Stimulated activated CD4-positive, alpha-beta T cell treated with anti-CD3 and anti-CD28 coated beads, Interleukin-15, amount 100 ng/mL, for 24 hours (primary cell): ENCODE results near the gene MAD1L1.
A peak's percentile ranks its signal among the peaks of the same experiment; 100 is the strongest.

Source experiments
- DNase-seq: peaks from one replicate; pipeline ENCODE4 v3.0.0-alpha.2; 2020

The MAD1L1 gene

DNA sequence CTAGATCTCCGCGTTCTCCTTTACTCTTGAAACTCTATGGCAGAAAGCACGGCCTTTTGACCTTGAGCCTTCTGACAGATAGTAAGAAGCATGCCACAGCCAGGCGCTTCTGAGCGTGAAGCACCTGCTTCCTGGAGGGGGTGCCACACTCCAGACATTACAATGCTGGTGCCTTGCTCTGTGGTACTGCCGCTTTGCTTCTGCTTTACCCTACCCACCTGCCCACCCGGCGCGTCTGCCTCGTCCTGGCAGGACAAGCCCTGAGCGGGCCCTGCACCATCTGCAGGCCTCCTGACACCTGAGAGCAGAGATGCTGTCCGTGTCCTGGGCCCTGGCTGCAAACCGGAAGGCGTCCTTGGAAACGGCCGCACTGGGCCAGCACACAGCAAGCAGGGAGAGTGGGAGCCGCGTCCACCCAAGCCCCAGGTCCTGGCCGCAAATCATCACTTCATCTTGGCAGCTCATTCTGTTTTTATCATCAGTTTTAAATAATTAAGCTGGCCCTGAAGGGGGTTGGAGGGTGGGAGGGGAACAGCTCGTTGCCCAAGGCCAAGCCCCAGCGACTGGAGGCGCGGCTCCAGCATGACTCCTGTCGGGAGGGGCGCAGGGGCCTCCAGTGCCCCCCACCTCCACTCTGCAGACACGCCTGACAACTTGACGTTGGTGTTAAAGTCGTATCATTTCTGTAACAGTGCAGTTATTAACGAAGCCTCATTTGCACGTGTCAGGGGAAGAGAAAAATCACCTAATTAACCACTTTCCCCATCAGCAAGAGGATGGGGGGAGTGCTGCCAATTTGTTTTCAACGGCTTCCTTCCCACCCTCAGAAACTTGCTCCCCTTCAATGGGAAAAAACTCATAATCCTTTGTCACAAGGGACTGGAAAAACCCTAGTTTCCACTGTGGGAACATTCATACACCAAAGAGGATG is 132.2 kb downstream of the MAD1L1 start:
- DNase-seq: peak; percentile 35

DNA sequence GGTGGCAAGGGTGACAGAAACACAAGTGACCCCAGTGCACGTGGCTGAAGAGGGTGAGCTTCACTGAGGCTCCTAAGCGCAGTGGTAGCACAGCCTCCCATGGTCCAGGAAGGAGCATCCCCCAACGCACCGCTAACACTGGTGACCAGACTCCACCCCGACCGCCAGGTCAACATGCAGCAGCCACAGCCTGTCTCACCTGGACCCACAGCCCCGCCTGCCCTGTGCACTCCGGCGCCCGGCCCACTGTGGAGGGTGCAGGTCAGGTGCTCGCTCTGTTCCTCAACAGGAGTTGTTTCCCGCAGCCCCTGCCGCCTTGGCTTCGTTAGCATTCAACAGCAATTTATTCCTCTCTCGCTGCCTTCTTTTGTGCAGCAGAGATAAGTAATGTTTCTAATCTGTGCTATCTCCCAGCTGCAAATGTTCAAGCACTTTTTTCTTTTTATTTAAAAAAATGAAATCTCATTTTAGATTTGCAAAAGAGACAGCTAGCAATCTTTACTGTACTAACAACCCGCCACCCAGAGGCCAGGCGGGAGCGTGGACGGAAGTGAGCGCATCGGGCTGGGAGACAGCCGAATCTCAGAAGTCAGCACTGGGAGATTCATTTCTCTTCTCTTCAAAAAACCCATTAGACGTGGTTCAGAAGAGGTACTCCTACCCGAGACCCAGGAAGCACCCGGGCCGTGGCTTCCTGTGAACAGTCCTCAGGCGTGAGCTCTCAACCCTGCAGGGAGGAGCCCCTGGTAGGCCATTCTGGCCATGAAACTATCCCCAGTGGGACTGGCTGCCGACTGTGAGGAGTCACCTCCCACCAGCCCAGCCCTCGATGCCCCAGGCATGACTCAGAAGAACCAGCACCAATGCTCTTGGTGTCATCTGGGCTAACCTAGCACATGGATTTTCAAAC is 133.4 kb downstream of the MAD1L1 start:
- peak; percentile 58 for DNase-seq

DNA sequence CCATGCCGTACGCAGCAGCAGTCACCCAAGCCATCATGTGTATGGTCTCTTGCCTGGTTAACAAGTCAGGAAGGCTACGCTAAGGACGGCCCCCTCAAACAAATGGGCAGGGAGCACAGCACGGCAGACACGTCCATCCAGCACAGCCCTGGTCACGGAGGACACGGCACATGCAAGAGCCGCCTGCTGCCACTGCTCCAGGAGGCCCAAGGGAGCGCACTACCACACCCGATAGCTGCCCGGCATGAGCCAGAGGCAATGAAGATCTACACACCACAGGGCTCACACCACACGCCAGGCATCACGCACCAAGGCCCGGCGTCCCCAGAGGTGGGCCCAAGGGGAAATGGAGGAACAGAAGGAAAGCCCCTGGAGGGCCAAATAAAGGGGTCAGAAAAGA is 134.2 kb downstream of the MAD1L1 start:
- no peak for DNase-seq

DNA sequence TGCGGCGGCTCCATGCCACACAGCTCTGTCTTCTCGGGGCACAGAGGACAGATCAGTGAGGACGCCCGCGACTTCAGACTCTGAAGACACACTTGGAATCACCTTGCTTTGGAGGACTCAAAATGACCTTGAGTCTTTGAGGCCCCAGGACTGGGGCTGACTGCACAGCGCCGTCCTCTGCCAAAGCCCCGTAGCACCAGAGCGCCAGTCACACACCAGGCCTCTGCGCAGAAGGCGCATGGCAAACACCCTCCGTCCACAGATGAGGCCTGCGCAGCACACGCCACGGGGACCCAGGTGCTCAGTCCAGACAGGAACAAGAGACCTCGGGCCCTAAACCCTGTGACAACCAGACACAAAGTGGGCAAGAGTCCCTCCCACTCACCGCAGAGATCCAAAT is 134.7 kb downstream of the MAD1L1 start:
- DNase-seq: no peak

DNA sequence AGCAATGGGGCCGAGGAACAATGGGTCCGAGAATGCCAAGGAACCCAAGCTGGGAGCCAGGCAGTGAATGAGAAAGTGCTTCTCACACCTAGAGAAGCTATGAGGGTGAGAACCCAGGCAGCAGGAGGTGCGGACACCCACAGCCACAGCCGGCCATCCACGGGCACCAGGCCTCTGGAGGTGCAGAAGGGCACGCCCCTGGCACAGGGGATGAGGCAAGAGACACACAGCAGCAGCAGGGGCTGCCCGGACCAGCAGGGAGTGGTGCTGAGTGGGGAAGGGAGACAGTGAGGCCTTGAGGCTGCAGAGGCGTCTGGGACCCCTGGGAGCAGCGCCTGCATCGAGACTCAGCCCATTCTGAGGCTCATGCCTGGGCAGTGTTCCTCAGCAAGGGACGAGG is 135.3 kb downstream of the MAD1L1 start:
- DNase-seq: no peak

DNA sequence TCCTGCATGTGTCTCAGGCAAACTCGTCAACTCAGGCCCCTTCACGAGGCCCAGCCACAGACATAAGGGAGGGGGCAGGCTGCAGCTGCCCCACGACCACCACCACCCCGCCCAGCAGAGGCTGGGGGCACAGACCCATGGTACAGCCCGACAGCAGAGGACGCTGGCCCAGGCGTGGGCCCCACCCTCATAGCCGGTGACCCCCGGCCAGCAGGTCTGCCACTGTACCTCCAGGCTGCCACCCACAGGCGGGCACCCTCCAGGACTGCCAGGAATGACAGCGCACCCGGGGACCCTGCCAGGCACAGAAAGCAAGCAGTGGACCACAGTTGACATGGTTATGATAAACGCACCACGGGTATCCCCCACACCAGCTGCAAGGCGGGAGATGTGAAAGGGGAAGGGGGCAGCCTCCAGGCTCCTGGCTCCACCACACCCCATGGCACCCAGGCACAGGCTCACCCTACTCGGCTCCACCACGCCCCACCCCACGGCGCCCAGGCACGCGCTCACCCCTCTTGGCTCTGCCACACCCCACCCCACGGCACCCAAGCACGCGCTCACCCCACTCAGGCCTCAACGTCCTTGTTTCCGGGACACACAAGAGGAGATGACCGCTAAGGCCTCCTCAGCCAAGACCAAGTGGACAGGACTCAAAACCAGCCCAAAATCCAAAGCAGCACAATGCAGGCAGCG is 135.9 kb downstream of the MAD1L1 start:
- no peak for DNase-seq

DNA sequence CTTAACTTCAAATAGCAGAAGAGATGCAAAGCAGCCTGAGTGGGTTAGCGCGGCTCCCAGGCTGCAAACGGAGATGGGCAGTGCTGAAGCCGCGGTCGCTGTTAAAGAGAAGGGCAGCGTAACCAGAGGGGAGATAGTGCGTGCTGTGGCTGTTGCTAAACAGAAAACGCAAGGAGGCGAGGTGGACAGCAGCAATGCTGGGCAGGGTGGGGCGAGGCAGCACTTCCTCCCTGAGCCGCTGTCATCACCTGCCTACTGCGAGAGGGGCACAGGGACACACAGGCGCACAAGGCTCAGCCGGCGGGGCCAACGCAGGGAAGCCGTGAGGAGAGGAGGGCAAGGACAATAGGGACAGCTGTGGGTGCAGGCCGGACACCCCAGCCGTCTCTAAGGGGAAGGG is 137.3 kb downstream of the MAD1L1 start:
- DNase-seq: no peak

DNA sequence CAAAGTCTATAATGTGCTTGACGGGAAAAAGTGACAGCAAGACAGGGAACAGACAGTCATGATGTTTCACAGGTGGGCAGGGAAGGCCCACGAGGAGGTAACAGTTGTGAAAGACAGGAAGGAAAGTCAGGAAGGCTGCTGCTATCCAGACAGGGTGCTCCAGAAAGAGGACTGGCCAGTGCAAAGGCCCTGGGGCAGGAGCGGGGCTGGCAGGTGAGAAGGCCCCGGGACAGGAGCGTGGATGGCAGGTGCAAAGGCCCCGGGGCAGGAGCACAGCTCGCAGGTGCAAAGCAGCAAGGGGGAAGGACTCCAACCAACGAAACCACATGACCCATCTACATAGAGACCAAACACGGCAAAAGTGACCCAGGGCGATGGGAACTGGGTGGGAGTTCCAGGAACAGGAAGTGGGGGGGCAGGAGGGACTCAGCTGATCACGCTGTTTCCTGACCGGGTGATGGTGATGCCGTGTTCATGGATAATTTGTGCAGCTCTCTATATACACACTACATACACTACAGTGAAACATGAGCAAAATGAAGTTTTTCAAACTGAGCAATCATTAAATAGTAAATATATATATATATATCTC is 138.2 kb downstream of the MAD1L1 start:
- DNase-seq: no peak

DNA sequence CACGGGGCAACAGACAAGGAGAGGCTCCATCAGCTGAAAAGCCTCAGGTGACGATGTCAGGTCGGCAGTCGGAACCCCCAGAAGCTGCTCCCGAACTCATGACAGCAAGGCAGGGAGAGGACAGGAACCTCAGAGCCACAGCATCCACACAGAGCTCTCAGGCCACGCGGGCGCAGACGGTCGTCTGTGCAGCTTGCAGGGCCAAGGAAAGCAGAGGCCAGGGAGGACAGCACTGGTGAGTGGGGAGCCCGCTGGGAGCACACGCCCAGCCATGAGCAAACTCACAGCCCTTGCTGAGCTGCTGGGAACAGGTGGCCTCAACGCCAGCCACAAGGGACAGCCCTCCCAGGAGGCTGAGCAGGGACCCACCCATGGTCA is 138.9 kb downstream of the MAD1L1 start:
- no peak for DNase-seq

DNA sequence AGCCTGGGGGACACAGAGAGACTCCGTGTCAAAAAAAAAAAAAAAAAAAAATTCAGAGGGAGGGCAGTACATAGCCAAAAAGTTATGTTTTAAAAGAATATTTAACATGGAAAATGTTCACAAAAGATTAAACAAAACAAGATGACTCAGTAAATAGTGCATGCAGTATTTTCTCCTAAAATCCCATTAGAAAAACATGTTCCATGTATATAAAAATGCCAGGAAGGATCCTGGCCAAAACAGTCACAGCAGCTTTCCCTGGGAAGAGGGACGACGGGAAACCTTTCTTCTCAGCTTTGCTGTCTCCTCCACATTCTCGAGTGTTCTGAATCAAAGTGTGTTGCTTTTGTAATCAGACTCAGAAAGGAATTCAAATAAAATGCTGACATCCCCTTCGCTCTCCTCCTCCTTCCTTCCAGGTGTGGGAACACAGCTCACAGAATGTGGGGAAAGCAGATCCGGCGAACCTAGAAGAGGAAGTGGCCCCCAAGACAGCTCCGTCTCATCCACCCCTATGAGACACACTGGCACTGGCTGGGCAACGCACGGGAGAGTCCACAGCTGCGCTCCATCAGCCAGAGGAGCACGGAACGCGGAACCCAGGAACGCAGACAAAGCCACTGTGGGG is 139.4 kb downstream of the MAD1L1 start:
- DNase-seq: no peak

DNA sequence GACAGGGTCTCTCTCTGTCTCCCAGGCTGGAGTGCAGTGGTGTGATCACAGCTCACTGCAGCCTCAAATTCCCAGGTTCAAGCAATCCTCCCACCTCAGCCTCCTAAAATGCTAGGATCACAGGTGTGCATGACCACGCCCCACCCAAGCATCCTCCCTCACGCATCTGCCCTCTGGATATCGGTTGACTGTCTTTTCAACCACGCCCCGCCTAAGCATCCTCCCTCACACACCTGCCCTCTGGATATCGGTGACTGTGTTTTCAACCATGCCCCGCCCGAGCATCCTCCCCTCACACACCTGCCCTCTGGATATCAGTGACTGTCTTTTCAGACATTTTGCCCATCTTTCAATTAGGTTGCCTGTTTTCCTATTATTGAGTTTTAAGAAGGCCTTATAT is 140.5 kb downstream of the MAD1L1 start:
- no peak for DNase-seq

DNA sequence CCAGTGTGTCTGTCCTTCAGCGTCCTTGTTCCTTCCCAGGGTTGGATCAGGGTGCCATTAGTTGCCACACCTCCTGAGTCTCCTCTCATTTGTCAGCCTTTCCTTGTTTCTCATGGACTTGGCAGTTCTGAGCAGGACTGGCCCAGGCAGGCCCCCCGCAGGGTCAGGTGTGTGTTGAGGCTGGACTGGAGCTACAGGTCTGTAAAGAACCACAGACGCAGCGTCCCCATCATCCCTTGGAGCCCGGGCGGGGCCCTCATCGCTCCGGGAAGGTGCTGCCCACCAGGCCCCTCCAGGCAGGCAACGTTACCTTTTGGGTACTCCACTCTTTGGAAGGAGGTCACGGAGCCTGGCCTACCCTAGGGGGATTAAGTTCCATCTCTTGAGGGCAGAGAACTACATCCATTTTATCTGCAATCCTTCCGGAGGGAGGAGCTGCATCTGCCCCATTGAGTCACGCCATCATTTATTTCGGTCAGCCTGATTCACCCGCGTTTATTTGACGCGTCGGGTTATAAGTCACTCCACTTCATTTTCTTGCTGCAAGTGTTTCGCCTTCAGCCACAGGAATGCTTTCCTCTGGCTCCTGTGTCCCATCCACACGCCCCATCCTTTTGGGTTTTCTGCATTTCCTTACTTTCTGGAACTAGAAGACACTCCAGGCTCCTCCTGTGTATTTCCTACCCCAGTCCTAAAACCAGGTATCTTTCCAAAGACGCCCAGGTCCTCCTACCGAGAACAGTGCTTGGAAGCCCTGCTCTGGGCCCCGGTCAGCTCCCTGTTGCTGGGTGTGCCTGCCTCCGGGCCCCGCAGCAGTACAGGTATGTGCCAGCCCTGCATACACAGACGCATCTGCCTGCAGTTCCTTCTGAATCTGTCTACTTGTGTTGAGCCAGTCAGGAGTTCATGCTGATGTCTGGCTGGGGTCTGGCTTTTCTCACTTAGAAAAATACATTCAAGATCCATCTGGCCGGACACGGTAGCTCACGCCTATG is 141.9 kb downstream of the MAD1L1 start:
- DNase-seq: no peak

DNA sequence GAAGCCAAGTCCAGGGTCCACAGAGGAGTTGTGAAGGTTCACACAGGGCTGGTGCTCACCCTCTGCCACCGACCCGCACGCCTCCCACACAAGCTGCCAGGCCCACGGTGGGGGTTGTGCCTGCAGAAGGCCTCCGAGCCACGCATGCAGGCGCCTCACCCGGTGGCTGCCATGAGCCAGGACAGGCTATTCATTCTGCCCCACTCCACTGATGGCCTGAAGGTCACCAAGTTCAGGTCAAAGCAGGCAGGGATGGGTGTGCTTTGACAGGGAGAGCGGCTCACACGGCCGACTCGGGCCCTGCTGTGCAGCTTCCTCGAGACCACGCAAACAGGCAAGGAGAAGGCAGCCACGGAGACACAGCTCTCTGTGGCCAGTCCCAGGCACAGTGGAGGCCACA is 143.9 kb downstream of the MAD1L1 start:
- no peak for DNase-seq

DNA sequence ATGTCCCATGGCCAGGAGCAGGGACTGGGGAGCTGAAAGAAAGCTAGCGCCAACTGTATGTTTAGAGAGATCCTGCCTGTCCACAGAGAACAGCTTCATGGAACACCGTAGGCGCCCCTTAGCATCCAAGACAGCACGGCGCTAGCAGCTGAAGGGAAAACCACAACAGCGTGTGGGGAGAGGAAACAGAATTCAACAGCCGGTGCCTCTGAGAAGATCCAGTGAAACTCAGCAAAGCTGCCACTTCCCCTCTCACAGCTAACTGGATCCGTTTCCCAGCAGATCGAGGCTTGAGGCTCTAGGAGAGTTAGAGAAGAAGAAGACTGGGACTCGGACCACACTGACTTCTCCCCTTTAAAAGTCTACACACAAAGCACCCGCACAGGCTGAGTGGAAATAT is 145.0 kb downstream of the MAD1L1 start:
- DNase-seq: no peak

DNA sequence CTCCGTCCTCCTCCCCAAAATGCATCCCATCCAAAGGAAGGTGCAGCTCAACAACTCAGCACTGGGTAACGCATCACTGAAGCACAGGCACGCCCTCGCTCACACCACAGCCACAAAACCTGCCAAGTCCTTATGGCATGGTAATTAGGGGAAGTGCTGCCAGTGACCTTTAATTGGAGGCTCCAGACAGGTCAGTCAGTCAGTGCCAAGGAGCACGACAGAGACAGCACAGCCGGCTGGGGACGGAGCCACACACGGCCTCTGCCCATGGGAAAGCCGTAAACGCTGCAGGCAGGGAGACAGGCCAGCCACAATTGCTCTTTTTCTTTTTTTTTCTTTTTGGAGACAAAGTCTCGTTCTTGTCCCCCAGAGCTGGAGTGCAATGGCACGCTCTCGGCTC is 146.5 kb downstream of the MAD1L1 start:
- no peak for DNase-seq

DNA sequence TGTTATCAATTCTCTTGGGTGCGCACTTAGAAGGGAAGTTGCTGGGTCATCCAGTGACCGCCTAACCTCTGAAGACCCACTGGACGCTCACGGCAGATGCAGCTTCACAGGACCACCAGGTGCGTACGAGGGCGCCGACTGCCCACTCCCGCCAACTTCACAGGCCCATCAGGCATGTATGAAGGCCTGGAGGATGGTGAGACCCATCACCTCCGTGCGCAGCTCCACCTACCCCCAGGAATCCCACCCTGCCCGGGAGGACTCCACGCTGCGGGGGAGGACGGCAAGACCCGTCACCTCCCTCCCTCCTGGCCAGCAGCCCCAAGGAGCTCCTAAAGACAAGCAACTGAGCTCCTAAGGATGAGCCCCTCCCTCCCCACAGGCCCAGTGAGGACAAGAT is 146.9 kb downstream of the MAD1L1 start:
- DNase-seq: no peak

DNA sequence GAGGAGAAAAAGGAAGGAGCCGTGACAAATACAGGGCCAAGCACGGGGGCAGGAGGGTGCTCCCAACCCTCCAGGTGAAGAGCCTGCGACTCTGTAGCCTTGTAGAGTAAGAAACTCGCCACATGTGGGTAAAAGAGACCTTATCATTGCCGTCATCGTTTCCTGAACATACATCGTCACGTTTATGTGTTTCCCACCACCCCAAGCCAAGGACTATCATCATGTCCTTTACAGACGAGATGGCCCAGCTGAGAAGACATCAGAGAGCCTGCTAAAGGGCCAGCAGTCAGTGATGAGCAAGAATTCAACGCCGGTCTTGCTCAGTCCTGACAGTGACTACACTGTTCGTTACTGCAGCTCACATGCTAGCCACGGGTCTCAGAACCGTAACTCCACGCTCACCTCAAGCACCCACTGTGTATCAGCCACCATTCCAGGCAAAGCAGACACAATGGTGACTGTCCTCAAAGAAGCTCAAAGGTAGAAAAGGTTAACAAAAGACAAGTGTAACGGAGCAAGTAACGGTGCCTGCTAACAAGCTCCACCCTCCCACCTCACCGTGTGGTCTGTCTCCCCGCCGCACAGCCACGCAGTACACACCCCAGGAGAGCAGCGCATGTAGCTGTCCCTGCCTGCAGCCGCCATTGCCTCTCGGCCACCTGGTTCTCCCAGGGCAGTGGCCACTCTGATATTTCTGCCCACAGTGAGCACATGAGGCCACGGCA is 147.8 kb downstream of the MAD1L1 start:
- no peak for DNase-seq

DNA sequence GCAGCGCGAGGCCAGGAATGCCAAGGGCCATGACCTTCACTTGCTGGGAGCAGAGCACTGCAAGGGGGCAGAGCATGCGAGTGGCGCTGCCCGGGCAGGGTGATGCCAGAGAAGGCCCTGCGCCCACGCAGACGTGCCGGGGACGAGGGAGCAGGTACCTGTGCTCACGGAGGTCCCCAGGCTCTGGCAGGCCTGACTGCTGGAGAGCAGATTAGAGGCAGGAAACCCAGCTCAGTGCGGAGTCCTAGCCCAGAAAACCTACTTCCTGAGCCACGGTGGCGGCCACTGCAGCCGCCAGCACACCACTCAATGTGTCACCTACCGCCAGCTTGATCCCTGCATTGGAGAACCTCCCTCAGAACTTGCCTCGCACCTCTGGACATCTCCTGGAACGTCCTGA is 148.4 kb downstream of the MAD1L1 start:
- peak; percentile 27 for DNase-seq

DNA sequence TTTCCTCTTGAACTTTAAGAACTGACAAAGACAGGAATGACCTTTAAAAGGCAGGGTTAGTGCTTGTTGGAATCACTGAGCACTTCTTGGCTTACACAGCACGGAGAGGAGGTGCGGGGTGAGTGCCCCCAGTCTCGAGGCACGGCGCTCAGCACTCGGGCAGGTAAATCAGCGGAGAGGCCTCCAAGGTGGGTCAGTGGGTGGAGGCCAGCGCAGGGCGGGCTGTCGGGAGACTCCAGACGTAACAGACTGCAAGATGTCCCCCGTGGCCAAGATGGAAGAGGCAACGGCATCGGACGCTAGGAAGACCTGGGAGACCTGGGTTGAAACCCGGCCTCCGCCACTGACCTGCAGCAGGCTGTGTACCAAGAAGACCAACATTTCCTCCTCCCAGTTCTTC is 149.4 kb downstream of the MAD1L1 start:
- DNase-seq: no peak
